Measurements from ENCODE around the gene PPP2R2C. TPM values are rescaled to one million over a fixed set of nuclear protein-coding genes. Genes with fewer than 3 reads are reported as not detected.

Gene PPP2R2C
- total RNA-seq, 1 donor from 2014 or later = 2.2 TPM

DNA sequence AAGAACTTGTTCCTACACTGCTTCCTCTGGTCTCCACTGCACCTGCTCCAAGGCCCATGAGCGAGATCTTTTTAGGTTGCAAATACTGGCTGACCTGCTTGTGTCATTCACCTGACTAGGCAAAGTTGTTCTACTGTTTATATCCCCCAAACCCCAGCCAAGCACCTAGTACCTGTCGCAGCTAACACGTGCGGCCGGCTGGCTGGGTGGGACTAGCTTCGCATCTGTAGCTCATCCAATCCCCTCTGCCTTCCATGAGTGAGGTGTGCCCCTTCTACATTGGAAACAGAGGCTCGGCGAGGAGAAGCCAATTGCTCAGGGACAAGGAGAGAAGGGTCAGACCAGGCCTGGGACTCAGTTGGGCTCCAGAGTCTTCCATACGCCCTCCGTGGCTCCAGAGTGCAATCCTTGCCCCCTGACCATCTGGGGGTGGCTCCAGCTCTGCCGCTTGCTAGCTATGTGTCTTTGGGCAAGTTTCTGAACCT, 116.3 kb downstream of the PPP2R2C start:
- TF ChIP-seq, protein P1, sequence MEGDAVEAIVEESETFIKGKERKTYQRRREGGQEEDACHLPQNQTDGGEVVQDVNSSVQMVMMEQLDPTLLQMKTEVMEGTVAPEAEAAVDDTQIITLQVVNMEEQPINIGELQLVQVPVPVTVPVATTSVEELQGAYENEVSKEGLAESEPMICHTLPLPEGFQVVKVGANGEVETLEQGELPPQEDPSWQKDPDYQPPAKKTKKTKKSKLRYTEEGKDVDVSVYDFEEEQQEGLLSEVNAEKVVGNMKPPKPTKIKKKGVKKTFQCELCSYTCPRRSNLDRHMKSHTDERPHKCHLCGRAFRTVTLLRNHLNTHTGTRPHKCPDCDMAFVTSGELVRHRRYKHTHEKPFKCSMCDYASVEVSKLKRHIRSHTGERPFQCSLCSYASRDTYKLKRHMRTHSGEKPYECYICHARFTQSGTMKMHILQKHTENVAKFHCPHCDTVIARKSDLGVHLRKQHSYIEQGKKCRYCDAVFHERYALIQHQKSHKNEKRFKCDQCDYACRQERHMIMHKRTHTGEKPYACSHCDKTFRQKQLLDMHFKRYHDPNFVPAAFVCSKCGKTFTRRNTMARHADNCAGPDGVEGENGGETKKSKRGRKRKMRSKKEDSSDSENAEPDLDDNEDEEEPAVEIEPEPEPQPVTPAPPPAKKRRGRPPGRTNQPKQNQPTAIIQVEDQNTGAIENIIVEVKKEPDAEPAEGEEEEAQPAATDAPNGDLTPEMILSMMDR (IDR thresholded peaks at IDR 0.05) = no peak
- no peaks in the 10 kb centered on the region for H3K36me3 ChIP-seq
- intact Hi-C loops (cut with DNase I) = no loop called here
- H3K27me3 ChIP-seq = no peaks in the 10 kb centered on the region
- H3K9me3 ChIP-seq = no peaks in the 10 kb centered on the region
- no peak overlapping the region for H3K27ac ChIP-seq
- DNase-seq (ENCODE audit: low spot score in 2 of 2) = no peak
- no peaks in the 10 kb centered on the region for H3K4me1 ChIP-seq
- no peak overlapping the region for H3K4me3 ChIP-seq

DNA sequence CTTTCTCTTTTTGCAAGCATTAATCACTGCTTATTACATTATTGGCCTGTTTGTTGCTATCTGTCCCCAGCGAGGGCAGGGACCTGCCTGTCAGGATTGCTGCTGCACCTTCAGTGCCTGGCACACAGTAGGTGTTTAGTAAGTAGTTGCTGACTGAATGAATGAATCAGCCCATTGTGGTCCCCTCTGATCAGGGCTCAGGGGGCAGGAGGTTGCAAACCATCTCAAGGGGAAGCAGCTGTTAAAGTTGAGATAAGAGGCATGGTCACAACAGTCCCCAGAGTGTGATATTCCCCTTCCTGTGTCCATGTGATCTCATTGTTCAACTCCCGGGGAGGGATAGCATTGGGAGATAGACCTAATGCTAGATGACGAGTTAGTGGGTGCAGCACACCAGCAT, 117.4 kb downstream of the PPP2R2C start:
- H3K36me3 ChIP-seq = no peaks in the 10 kb centered on the region
- TF ChIP-seq, protein P1 (IDR thresholded peaks at IDR 0.05) = no peak
- no peak overlapping the region for H3K27ac ChIP-seq
- H3K4me1 ChIP-seq = no peaks in the 10 kb centered on the region
- no peaks in the 10 kb centered on the region for H3K9me3 ChIP-seq
- no peaks in the 10 kb centered on the region for H3K27me3 ChIP-seq
- no peak for DNase-seq (ENCODE audit: low spot score in 2 of 2)
- H3K4me3 ChIP-seq = no peak overlapping the region
- intact Hi-C loops (cut with DNase I) = no loop called here

DNA sequence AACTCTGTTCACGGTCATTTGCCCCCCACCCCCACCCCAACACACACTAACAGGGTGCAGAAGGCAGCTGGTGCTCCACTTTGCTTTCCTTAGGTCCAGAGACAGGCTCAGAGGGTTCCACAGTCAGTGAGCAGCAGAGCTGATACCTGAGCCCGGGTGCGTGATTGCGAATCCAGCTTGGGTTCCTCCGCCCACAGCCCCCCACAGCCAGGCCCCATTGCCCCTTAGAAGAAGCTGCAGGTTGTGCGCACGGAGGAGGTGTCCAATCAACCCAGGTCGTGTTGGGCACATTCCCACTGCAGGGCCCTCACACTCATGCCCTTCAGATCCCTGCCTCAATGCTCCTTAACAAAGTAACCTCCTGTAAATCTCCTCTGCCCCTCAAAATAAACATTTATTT, 117.8 kb downstream of the PPP2R2C start:
- no peaks in the 10 kb centered on the region for H3K27me3 ChIP-seq
- no peak overlapping the region for H3K27ac ChIP-seq
- no peaks in the 10 kb centered on the region for H3K9me3 ChIP-seq
- DNase-seq (ENCODE audit: low spot score in 2 of 2) = no peak
- no peaks in the 10 kb centered on the region for H3K36me3 ChIP-seq
- H3K4me1 ChIP-seq = no peaks in the 10 kb centered on the region
- TF ChIP-seq, protein P1 (IDR thresholded peaks at IDR 0.05) = no peak
- intact Hi-C loops (cut with DNase I) = no loop called here
- no peak overlapping the region for H3K4me3 ChIP-seq

DNA sequence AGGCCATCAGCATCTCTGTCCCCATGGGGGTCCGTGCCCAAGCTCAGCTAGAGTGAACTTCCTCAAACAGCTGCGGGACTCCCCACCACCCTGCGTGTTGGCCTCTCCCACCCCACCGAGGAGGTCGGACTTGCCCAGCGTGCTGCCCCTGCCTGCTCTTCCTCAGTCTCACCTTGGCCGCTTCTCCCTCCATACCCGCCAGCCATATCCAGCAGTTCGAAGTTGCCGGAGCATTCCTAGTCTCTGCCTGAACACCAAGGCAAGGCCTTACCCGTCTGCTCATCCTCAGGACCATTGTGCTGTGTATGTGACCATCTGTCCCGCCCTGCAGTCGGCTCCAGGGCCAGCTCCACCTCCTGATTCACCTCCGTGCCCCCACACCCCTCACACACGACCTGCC, 118.3 kb downstream of the PPP2R2C start:
- TF ChIP-seq, protein P1 (IDR thresholded peaks at IDR 0.05) = no peak
- Histone ChIP-seq H3K36me3 (no peaks in the 10 kb centered on the region), H3K4me3 (no peak overlapping the region), H3K4me1 (no peaks in the 10 kb centered on the region), H3K9me3 (no peaks in the 10 kb centered on the region), H3K27me3 (no peaks in the 10 kb centered on the region), H3K27ac (no peak overlapping the region)
- DNase-seq (ENCODE audit: low spot score in 2 of 2) = no peak
- intact Hi-C loops (cut with DNase I) = no loop called here

DNA sequence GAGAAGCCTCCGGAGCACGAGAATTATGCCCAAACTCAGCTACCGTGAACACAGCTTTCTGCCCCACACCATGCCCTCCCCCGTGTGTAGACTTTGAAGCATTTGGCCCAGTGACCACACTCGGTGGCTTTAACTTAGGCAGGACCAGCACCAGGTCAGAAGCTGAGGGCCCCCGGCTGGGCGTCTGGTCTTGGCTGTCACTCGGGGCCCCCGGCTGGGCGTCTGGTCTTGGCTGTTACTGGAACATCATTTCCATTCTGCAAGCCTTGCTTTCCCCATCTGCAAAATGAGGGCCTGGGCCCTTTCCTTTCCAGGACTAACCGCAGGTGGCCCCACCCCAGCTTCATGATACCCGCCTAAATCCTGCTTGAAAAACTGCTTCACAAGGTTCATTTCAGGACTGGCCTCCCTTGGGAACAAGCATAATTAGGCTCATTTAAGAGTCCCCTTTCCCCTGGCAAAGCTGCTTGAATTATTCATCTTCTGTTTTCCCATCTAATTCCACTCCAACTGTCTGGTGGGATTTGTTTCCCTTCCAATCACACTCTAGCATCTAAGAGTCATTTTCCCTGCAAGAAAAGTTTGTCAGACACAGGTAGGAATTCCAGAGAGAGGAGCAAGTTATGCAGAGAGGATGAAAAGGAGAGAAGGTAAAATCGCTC, 120.3 kb downstream of the PPP2R2C start:
- Histone ChIP-seq H3K27ac (no peak overlapping the region), H3K4me3 (no peak overlapping the region), H3K9me3 (no peaks in the 10 kb centered on the region), H3K36me3 (no peaks in the 10 kb centered on the region), H3K27me3 (no peaks in the 10 kb centered on the region), H3K4me1 (no peaks in the 10 kb centered on the region)
- intact Hi-C loops (cut with DNase I) = no loop called here
- TF ChIP-seq, protein P1 (IDR thresholded peaks at IDR 0.05) = no peak
- no peak for DNase-seq (ENCODE audit: low spot score in 2 of 2)

Measured in ascending aorta (tissue), 2 donors.